WERI-Rb-1 (cell line): ENCODE data around the gene MACROD1.

ENCODE experiments used
- DNase-seq: peaks from one replicate; pipeline ENCODE4 v3.0.0-alpha.2; 2020
- H3K27ac ChIP-seq: fragments of 250-450 bp; sonication (Bioruptor Pico); 2 replicates; pipeline ENCODE4 v1.5.1; 2020; ENCODE audit warnings: mild to moderate bottlenecking, moderate library complexity
- H3K27me3 ChIP-seq: fragments of 250-450 bp; sonication (Bioruptor Pico); 2 replicates; pipeline ENCODE4 v1.5.1; 2021; ENCODE audit warnings: mild to moderate bottlenecking, low read depth, moderate library complexity; ENCODE audit not compliant: insufficient read depth, severe bottlenecking
- H3K36me3 ChIP-seq: fragments of 250-450 bp; sonication (Bioruptor Pico); 2 replicates; pipeline ENCODE4 v1.5.1; 2020; ENCODE audit warnings: mild to moderate bottlenecking, moderate library complexity
- H3K4me3 ChIP-seq: 2 replicates; pipeline ENCODE4 v1.5.1; 2011; ENCODE audit warnings: low read depth, mild to moderate bottlenecking, control low read depth, low read length
- H3K9me3 ChIP-seq: fragments of 250-450 bp; sonication (Bioruptor Pico); 2 replicates; pipeline ENCODE4 v1.5.1; 2021; ENCODE audit warnings: mild to moderate bottlenecking, moderate library complexity; ENCODE audit not compliant: severe bottlenecking
- TF ChIP-seq, protein P1 (sequence below): IDR thresholded peaks from 2 replicates; pipeline ENCODE4 v1.5.1; 2011; ENCODE audit warnings: low read depth, mild to moderate bottlenecking, control low read depth, inconsistent platforms, low read length

MACROD1 gene

DNA sequence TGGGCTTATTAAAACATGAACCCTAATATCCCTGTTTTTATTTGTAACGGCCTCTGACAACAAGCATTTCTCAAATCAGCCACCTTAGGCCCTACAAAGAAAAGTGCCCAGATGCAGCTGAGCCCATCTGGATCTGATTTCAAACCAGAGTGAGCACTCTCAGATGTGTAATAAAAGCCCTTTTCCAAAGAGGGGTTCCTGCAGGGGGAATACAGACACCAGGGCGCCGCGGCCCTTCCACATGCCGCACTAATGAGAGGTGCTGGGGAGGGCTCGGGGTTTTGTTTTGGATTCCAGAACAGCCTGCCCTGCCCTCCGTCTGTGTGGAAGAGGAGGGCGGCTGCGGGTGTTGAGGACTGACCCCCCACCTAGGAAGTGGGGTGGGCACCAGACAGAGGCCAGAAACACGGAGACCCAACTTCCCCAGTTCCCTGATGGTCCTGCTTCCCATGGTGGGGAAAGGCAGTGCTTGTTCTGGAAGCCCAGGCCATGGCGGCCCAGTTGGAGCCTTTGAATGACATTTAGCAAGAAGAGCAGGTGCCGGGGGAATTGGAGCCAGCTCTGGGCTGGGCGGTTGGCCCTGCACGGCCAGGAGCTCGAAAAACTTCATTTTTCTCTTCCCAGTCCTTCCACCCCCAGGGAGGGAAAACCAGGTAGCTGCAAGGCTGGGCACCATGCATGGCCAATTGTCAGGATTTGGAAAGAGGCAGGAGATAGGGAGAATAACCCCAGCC is 63.7 kb downstream of the MACROD1 start:
- Histone ChIP-seq H3K4me3 (no peak overlapping the region), H3K27me3 (no peaks in the 10 kb centered on the region), H3K27ac (peak overlapping the region; percentile 20; the same call in 1 of the 2 replicates), H3K9me3 (no peaks in the 10 kb centered on the region), H3K36me3 (no peaks in the 10 kb centered on the region)
- TF ChIP-seq, protein P1, sequence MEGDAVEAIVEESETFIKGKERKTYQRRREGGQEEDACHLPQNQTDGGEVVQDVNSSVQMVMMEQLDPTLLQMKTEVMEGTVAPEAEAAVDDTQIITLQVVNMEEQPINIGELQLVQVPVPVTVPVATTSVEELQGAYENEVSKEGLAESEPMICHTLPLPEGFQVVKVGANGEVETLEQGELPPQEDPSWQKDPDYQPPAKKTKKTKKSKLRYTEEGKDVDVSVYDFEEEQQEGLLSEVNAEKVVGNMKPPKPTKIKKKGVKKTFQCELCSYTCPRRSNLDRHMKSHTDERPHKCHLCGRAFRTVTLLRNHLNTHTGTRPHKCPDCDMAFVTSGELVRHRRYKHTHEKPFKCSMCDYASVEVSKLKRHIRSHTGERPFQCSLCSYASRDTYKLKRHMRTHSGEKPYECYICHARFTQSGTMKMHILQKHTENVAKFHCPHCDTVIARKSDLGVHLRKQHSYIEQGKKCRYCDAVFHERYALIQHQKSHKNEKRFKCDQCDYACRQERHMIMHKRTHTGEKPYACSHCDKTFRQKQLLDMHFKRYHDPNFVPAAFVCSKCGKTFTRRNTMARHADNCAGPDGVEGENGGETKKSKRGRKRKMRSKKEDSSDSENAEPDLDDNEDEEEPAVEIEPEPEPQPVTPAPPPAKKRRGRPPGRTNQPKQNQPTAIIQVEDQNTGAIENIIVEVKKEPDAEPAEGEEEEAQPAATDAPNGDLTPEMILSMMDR, result no peak
- no peak for DNase-seq

GRCh38 chr11:64101461-64101860 is 64.5 kb downstream of the MACROD1 start:
- no peaks in the 10 kb centered on the region for H3K36me3 ChIP-seq
- no peaks in the 10 kb centered on the region for H3K9me3 ChIP-seq
- TF ChIP-seq, protein P1, result no peak
- no peak overlapping the region for H3K27ac ChIP-seq
- DNase-seq, result no peak
- no peaks in the 10 kb centered on the region for H3K27me3 ChIP-seq
- H3K4me3 ChIP-seq, result no peak overlapping the region

DNA sequence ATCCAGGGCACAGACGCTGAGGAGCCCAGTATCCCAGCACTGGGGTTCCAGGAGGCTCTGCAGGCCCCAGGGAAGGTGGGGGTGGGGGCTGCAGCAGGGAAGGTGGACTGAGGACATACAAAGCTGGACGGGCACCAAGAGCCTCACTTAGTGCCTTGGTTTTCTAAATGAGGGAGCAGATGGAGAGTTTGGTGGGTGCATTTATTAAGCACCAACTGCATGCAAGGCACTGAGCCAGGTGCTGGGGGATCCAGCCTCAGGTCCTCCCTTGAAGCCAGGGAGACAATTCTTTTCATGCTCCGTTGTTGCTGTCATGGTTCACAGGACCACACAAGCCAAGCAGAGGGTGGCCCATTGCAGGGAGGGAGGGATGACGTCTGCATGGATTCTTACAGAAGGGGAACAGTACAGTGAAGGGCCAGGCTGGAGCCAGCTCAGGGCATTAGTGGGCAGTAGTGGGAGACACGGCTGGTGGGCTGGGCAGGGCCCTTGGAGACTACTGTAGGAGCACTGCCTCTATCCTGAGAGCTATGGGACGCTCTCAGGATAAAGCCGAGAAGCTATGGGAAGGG is 65.0 kb downstream of the MACROD1 start:
- TF ChIP-seq, protein P1, result no peak
- no peak for DNase-seq
- no peaks in the 10 kb centered on the region for H3K27me3 ChIP-seq

DNA sequence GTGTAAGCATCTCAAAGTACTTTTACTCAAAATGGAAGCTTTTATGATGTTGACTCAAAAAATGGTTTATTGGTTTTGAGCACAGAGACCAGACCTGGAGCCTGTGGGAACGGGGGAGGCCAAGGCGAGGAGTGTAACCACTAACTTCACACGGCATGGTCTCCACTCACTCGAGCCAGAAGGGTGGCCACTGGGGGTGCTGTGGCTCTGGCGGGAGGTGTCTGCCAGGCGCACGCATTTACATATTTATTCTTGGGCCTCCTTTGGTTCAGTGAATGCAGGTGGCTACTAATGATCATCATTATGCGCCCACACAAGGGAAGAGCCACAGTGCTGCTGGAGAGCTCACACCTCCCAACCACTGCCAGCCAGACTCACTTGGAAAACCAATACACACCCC is 65.6 kb downstream of the MACROD1 start:
- no peaks in the 10 kb centered on the region for H3K9me3 ChIP-seq
- DNase-seq, result no peak
- TF ChIP-seq, protein P1, result peak; percentile 49
- no peaks in the 10 kb centered on the region for H3K36me3 ChIP-seq
- no peak overlapping the region for H3K4me3 ChIP-seq
- no peak overlapping the region for H3K27ac ChIP-seq
- no peaks in the 10 kb centered on the region for H3K27me3 ChIP-seq

More for the DNA sequence above, 65.0 kb downstream of the MACROD1 start:
- Histone ChIP-seq H3K4me3 (no peak overlapping the region), H3K36me3 (no peaks in the 10 kb centered on the region), H3K9me3 (no peaks in the 10 kb centered on the region), H3K27ac (no peak overlapping the region)

- DNase-seq, result no peak
- Histone ChIP-seq H3K4me3 (no peak overlapping the region), H3K27me3 (no peaks in the 10 kb centered on the region), H3K9me3 (no peaks in the 10 kb centered on the region), H3K36me3 (no peaks in the 10 kb centered on the region), H3K27ac (no peak overlapping the region)
- TF ChIP-seq, protein P1, result no peak
Measured at GRCh38 chr11:64099436-64099835, 66.5 kb downstream of the MACROD1 start.

GRCh38 chr11:64098318-64098831 is 67.5 kb downstream of the MACROD1 start:
- H3K9me3 ChIP-seq, result no peaks in the 10 kb centered on the region
- no peak overlapping the region for H3K4me3 ChIP-seq
- TF ChIP-seq, protein P1, result no peak
- DNase-seq, result no peak
- H3K27me3 ChIP-seq, result no peaks in the 10 kb centered on the region
- H3K36me3 ChIP-seq, result no peaks in the 10 kb centered on the region
- H3K27ac ChIP-seq, result no peak overlapping the region
